ENCODE data around the gene CLPTM1L. TPM values are rescaled to one million over a fixed set of nuclear protein-coding genes. Genes with fewer than 3 reads are reported as not detected.

Gene CLPTM1L
- total and polyA plus RNA-seq, 9 of the 15 experiments (the other 6 are each of a cell fraction or from before 2014, with no cell fraction given) = 3.5 to 217 (median 177) TPM

DNA sequence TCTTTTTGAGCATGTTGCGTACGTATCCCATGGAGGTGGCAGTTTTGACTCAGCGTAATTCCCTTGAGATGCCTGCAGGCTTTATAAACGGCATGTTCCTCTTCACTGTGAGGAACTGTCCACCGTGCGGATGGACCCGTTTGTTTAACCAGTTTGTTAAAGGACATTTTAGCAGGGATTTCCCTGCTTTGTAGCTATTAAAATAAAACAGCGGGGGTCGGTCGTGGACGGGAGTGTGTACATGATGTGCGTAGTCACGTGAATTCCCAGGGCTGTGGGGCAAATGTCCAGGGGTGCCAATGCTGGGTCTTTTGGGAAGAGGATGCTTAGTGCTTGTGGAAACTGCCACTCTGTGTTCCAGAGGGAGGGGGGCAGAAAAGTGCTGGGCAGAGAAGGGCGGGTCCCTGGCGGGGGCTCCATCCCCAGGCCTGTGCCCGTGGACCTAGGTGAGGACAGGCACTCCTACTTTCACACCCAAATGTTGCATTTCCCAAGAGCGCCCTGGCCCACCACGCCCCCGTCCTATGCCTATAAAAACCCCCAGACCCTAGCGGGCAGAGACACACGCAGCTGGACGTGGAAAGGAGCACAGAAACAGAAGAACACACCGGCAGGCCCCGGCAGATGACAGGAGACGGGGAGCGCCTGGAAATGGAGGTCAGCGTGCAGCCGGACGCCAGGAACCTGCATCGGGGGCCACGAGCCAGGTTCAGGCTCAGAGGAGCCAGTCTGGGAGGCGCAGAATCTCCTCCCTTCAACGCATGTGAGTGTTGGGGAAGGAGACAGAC is 46.0 kb downstream of the CLPTM1L start:
- H3K9me1 ChIP-seq (ENCODE audit: control insufficient read depth, insufficient read depth, low read length) = no peaks in the 10 kb centered on the region
- ChIA-PET POLR2A (interaction anchor here (1.0 to 1.2 kb wide), 3 partner anchors 13 to 545 kb away, joined by 4 read pairs; no protein-coding TSS in a partner anchor), CTCF (ENCODE audit: low intra/inter-chr PET ratio) (no interaction called here)
- 14% methylated on average over 30 of the region's 33 CpGs for WGBS (ENCODE audit: insufficient coverage, low coverage, missing lambda C conversion rate)
- H3K4me3 ChIP-seq = no peak overlapping the region
- H4K20me1 ChIP-seq (replicated peaks; ENCODE audit: control insufficient read depth, insufficient read depth, low read length) = no peaks in the 10 kb centered on the region; the same call in 1 of the 2 replicates
- TF ChIP-seq TRIM28 (IDR thresholded peaks at IDR 0.05) (no peak), CBX5 (IDR thresholded peaks at IDR 0.05; ENCODE audit: borderline replicate concordance, low read depth) (no peak), BRD4 (IDR thresholded peaks at IDR 0.05) (no peak)
- TF ChIP-seq, protein P1, sequence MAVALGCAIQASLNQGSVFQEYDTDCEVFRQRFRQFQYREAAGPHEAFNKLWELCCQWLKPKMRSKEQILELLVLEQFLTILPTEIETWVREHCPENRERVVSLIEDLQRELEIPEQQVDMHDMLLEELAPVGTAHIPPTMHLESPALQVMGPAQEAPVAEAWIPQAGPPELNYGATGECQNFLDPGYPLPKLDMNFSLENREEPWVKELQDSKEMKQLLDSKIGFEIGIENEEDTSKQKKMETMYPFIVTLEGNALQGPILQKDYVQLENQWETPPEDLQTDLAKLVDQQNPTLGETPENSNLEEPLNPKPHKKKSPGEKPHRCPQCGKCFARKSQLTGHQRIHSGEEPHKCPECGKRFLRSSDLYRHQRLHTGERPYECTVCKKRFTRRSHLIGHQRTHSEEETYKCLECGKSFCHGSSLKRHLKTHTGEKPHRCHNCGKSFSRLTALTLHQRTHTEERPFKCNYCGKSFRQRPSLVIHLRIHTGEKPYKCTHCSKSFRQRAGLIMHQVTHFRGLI (CRISPR knock-in tag; IDR thresholded peaks at IDR 0.05) = no peak
- no peak for DNase-seq (ENCODE audit: extremely low read depth in 1 of 4, low spot score in 3 of 4)
- no peak for FAIRE-seq
- H3K79me2 ChIP-seq (ENCODE audit: control insufficient read depth, insufficient read depth, low read length) = no peaks in the 10 kb centered on the region
- in situ Hi-C loops (cut with MboI) (no loop called here), intact Hi-C loops (cut with micrococcal nuclease) (no loop called here)
- no peak overlapping the region for H3K9ac ChIP-seq (ENCODE audit: insufficient read depth in 1 of 2, low read depth in 2 of 2, low read length in 2 of 2)
- no peaks in the 10 kb centered on the region for H3K9me3 ChIP-seq (replicated peaks; ENCODE audit: control insufficient read depth, insufficient read depth, low read depth, low read length)
- no peak overlapping the region for H2AFZ ChIP-seq (ENCODE audit: low read depth, low read length)
- H3K4me2 ChIP-seq (ENCODE audit: insufficient read depth, low read length) = no peak overlapping the region
- BruUV-seq (replicated peaks) = no TSS peak
- ATAC-seq = no peak
- H3K4me1 ChIP-seq (replicated peaks in 1 of 2; ENCODE audit: control insufficient read depth in 2 of 2, insufficient read depth in 2 of 2, low read length in 2 of 2) = peaks cover 0 to 26% of the 10 kb centered on the region in 2 experiments; a peak in 2 of 5 replicates
- no peaks in the 10 kb centered on the region for H3K36me3 ChIP-seq (ENCODE audit: control insufficient read depth, insufficient read depth, low read length)
- no peak overlapping the region for H3K27ac ChIP-seq (ENCODE audit: extremely low read depth, low read depth, low read length)
- H3K27me3 ChIP-seq (ENCODE audit: control insufficient read depth in 2 of 2, insufficient read depth in 2 of 2, low read length in 2 of 2) = peaks cover 50 to 54% of the 10 kb centered on the region in 2 experiments

All from K562 (cell line).